ENCODE results near the gene VIL1. TPM values are rescaled to one million over a fixed set of nuclear protein-coding genes. Genes with fewer than 3 reads are reported as not detected.

Gene VIL1
- total and polyA plus RNA-seq, 2 of the 13 experiments (the other 11 are each of a cell fraction or from before 2014, with no cell fraction given): 287 to 301 TPM

DNA sequence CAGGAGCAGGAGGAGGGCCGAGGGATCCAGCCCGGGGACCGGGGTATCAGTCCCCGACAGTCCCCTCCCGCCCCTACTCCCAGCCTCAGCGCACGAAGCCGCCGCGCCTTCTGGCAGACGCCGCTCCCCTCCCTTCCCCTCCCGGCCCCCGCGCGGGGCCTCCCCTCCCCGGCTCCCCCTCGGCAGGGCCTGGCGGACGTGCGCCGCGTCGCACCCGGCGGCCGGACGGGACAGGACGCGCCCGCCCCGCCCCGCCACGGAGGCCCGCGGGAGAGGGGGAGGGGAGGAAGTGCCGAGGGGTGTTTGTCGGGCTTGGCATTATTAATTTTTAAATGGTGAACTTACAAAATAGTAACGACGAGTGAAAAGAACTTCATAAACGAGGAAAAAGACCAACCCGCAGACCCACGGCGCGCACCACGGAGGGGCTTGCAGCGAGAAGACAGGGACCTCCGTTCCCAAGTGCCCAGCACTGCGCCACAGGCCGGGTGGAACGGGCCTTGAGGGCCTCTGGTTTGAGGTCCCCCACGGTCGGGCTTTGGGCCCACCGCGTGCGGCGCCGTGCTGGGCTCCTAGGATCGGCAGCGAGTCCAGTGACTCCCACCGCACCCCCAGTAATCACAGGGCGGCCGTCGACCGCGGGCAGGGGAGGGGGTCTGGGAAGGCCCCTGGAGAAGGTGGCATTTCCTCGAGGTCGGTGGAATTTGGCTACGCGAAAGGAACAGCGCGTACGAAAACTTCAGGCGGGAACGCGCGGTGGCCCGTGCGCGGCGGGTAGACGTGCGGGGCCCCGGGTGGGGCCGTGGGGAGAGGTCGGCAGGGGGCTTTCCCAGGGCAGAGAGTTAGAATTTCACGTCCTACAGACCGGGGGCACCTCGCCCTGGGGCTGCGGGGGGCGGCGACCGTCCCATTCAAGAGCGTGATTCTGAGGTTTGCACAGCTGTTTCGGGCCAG is 20.2 kb upstream of the VIL1 start (continued):
- TF ChIP-seq, protein P1, sequence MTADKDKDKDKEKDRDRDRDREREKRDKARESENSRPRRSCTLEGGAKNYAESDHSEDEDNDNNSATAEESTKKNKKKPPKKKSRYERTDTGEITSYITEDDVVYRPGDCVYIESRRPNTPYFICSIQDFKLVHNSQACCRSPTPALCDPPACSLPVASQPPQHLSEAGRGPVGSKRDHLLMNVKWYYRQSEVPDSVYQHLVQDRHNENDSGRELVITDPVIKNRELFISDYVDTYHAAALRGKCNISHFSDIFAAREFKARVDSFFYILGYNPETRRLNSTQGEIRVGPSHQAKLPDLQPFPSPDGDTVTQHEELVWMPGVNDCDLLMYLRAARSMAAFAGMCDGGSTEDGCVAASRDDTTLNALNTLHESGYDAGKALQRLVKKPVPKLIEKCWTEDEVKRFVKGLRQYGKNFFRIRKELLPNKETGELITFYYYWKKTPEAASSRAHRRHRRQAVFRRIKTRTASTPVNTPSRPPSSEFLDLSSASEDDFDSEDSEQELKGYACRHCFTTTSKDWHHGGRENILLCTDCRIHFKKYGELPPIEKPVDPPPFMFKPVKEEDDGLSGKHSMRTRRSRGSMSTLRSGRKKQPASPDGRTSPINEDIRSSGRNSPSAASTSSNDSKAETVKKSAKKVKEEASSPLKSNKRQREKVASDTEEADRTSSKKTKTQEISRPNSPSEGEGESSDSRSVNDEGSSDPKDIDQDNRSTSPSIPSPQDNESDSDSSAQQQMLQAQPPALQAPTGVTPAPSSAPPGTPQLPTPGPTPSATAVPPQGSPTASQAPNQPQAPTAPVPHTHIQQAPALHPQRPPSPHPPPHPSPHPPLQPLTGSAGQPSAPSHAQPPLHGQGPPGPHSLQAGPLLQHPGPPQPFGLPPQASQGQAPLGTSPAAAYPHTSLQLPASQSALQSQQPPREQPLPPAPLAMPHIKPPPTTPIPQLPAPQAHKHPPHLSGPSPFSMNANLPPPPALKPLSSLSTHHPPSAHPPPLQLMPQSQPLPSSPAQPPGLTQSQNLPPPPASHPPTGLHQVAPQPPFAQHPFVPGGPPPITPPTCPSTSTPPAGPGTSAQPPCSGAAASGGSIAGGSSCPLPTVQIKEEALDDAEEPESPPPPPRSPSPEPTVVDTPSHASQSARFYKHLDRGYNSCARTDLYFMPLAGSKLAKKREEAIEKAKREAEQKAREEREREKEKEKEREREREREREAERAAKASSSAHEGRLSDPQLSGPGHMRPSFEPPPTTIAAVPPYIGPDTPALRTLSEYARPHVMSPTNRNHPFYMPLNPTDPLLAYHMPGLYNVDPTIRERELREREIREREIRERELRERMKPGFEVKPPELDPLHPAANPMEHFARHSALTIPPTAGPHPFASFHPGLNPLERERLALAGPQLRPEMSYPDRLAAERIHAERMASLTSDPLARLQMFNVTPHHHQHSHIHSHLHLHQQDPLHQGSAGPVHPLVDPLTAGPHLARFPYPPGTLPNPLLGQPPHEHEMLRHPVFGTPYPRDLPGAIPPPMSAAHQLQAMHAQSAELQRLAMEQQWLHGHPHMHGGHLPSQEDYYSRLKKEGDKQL (CRISPR knock-in tag; IDR thresholded peaks at IDR 0.05; ENCODE audit: low read depth): 0 out of 2 replicates have a peak, but pooled peaks have one; percentile 11
- TF ChIP-seq ARNTL (CRISPR knock-in tag; IDR thresholded peaks at IDR 0.05) (no peak), ZNF607 (CRISPR knock-in tag; IDR thresholded peaks at IDR 0.05; ENCODE audit: borderline replicate concordance) (0 out of 2 replicates have a peak, but pooled peaks have one; percentile 4), NFRKB (IDR thresholded peaks at IDR 0.05) (no peak), ONECUT2 (CRISPR knock-in tag; IDR thresholded peaks at IDR 0.05) (peak; percentile 41; the same call in 1 of the 2 replicates), ZNF781 (CRISPR knock-in tag; IDR thresholded peaks at IDR 0.05; ENCODE audit: borderline replicate concordance, not compliant biosample characterization) (peak; percentile 93)
- TF ChIP-seq, protein P2, sequence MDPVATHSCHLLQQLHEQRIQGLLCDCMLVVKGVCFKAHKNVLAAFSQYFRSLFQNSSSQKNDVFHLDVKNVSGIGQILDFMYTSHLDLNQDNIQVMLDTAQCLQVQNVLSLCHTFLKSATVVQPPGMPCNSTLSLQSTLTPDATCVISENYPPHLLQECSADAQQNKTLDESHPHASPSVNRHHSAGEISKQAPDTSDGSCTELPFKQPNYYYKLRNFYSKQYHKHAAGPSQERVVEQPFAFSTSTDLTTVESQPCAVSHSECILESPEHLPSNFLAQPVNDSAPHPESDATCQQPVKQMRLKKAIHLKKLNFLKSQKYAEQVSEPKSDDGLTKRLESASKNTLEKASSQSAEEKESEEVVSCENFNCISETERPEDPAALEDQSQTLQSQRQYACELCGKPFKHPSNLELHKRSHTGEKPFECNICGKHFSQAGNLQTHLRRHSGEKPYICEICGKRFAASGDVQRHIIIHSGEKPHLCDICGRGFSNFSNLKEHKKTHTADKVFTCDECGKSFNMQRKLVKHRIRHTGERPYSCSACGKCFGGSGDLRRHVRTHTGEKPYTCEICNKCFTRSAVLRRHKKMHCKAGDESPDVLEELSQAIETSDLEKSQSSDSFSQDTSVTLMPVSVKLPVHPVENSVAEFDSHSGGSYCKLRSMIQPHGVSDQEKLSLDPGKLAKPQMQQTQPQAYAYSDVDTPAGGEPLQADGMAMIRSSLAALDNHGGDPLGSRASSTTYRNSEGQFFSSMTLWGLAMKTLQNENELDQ (CRISPR knock-in tag; IDR thresholded peaks at IDR 0.05; ENCODE audit: borderline replicate concordance): no peak
- TF ChIP-seq, protein P3, sequence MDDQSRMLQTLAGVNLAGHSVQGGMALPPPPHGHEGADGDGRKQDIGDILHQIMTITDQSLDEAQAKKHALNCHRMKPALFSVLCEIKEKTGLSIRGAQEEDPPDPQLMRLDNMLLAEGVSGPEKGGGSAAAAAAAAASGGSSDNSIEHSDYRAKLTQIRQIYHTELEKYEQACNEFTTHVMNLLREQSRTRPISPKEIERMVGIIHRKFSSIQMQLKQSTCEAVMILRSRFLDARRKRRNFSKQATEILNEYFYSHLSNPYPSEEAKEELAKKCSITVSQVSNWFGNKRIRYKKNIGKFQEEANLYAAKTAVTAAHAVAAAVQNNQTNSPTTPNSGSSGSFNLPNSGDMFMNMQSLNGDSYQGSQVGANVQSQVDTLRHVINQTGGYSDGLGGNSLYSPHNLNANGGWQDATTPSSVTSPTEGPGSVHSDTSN (CRISPR knock-in tag; IDR thresholded peaks at IDR 0.05; ENCODE audit: borderline replicate concordance): peak; percentile 10; the same call in 1 of the 2 replicates
- TF ChIP-seq, protein P4, sequence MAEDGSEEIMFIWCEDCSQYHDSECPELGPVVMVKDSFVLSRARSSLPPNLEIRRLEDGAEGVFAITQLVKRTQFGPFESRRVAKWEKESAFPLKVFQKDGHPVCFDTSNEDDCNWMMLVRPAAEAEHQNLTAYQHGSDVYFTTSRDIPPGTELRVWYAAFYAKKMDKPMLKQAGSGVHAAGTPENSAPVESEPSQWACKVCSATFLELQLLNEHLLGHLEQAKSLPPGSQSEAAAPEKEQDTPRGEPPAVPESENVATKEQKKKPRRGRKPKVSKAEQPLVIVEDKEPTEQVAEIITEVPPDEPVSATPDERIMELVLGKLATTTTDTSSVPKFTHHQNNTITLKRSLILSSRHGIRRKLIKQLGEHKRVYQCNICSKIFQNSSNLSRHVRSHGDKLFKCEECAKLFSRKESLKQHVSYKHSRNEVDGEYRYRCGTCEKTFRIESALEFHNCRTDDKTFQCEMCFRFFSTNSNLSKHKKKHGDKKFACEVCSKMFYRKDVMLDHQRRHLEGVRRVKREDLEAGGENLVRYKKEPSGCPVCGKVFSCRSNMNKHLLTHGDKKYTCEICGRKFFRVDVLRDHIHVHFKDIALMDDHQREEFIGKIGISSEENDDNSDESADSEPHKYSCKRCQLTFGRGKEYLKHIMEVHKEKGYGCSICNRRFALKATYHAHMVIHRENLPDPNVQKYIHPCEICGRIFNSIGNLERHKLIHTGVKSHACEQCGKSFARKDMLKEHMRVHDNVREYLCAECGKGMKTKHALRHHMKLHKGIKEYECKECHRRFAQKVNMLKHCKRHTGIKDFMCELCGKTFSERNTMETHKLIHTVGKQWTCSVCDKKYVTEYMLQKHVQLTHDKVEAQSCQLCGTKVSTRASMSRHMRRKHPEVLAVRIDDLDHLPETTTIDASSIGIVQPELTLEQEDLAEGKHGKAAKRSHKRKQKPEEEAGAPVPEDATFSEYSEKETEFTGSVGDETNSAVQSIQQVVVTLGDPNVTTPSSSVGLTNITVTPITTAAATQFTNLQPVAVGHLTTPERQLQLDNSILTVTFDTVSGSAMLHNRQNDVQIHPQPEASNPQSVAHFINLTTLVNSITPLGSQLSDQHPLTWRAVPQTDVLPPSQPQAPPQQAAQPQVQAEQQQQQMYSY (CRISPR knock-in tag; IDR thresholded peaks at IDR 0.05): peak; percentile 34; the same call in 1 of the 2 replicates
- TF ChIP-seq, protein P5, sequence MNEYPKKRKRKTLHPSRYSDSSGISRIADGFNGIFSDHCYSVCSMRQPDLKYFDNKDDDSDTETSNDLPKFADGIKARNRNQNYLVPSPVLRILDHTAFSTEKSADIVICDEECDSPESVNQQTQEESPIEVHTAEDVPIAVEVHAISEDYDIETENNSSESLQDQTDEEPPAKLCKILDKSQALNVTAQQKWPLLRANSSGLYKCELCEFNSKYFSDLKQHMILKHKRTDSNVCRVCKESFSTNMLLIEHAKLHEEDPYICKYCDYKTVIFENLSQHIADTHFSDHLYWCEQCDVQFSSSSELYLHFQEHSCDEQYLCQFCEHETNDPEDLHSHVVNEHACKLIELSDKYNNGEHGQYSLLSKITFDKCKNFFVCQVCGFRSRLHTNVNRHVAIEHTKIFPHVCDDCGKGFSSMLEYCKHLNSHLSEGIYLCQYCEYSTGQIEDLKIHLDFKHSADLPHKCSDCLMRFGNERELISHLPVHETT (CRISPR knock-in tag; conservative IDR thresholded peaks at IDR 0.05): peak; percentile 33; the same call in 1 of the 2 replicates
- TF ChIP-seq, protein P6, sequence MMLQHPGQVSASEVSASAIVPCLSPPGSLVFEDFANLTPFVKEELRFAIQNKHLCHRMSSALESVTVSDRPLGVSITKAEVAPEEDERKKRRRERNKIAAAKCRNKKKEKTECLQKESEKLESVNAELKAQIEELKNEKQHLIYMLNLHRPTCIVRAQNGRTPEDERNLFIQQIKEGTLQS (CRISPR knock-in tag; IDR thresholded peaks at IDR 0.05): no peak; the same call in 1 of the 2 replicates

All from HepG2 (cell line).